AG04450 (cell line): Measurements from ENCODE around the gene TFF2. TPM values are rescaled to one million over a fixed set of nuclear protein-coding genes. Genes with fewer than 3 reads are reported as not detected.

Experiments used
- CTCF ChIA-PET: fragments of 300-600, 350-600 bp; formaldehyde crosslinking; extraction: SDS; loops from one replicate; lab custom pipeline; 2022; ENCODE audit warnings: antibody characterized with exemption, inconsistent platforms; lab: Charles Lee
- POLR2A ChIA-PET: fragments of 350-600 bp; formaldehyde crosslinking; extraction: SDS; loops from one replicate; lab custom pipeline; 2021; ENCODE audit warnings: antibody characterized with exemption, inconsistent platforms; lab: Yijun Ruan, JAX
- DNase-seq: peaks from one replicate; pipeline ENCODE4 v3.0.0-alpha.2; 2011; ENCODE audit warnings: low read depth, low spot score
- H3K27ac ChIP-seq: one replicate; pipeline ENCODE4 v1.5.1; 2012; ENCODE audit warnings: low read depth, low read length, control low read depth
- H3K27me3 ChIP-seq: one replicate; pipeline ENCODE4 v1.6.0; 2012; ENCODE audit warnings: low read length; ENCODE audit not compliant: control insufficient read depth, insufficient read depth
- H3K4me3 ChIP-seq: 2 replicates; pipeline ENCODE4 v1.5.1; 2011; ENCODE audit warnings: mild to moderate bottlenecking, low read depth, low read length, control low read depth
- H3K9me3 ChIP-seq: 2 replicates; pipeline ENCODE4 v1.5.1; 2012; ENCODE audit warnings: low read length; ENCODE audit not compliant: control insufficient read depth, insufficient read depth
- CTCF ChIP-seq: IDR thresholded peaks from 2 replicates; pipeline ENCODE4 v1.5.1; 2011; ENCODE audit warnings: low read depth, low read length, control low read depth, inconsistent platforms
- polyA plus RNA-seq: library from polyadenylated mRNA; depleted of rRNA; stranded (reverse); fragments of >200 nt; gene quantifications from 2 replicates; pipeline ENCODE4 v1.2.3, GENCODE V29; 2011; rRNA removed

Gene TFF2
- polyA plus RNA-seq, 1 experiment = not detected

DNA sequence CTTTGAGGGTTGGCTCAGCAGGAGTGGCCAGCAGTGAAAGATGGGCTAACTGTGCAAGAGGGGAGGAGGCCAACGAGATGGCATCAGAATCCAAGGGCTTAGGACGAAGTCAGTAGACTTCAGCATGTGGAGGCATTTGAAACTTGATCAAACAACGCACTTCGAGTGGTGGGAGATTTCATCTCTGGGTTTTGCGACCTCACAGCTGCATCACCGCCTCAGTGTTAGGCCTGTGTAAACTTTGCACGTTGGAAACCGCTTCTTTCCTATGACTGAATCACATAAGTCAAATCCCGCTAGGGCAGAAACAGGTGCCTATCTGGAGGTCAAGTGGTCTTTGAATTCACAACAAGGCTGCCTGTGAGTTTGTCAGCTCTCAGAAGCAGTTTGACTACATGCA lies 53.4 kb downstream of the TFF2 start:
- Histone ChIP-seq H3K27ac (no peak overlapping the region), H3K9me3 (peaks cover 16% of the 10 kb centered on the region), H3K4me3 (no peak overlapping the region), H3K27me3 (peaks cover 2% of the 10 kb centered on the region)
- CTCF ChIA-PET = no interaction called here
- no peak for TF ChIP-seq CTCF
- POLR2A ChIA-PET = no interaction called here
- no peak for DNase-seq

DNA sequence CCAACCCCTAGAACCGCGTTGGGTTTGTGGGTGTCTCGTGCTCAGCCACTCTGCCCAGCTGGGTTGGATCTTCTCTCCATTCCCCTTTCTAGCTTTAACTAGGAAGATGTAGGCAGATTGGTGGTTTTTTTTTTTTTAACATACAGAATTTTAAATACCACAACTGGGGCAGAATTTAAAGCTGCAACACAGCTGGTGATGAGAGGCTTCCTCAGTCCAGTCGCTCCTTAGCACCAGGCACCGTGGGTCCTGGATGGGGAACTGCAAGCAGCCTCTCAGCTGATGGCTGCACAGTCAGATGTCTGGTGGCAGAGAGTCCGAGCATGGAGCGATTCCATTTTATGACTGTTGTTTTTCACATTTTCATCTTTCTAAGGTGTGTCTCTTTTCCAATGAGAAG lies 54.3 kb downstream of the TFF2 start:
- ChIA-PET POLR2A (no interaction called here), CTCF (no interaction called here)
- Histone ChIP-seq H3K27me3 (peaks cover 2% of the 10 kb centered on the region), H3K27ac (no peak overlapping the region), H3K9me3 (peaks cover 23% of the 10 kb centered on the region), H3K4me3 (no peak overlapping the region)
- DNase-seq = no peak
- no peak for TF ChIP-seq CTCF

Other genes starting within 250 kb of the TFF2 start
- 0.67 and 0.71 TPM in 2 replicates for gene ABCG1, start 131.9 kb downstream of the TFF2 start, polyA plus RNA-seq
- not detected in 2 replicates for gene TFF3, start 35.6 kb downstream of the TFF2 start, polyA plus RNA-seq
- gene TFF1, start 15.5 kb upstream of the TFF2 start, polyA plus RNA-seq = not detected in 2 replicates
- gene TMPRSS3, start 45.1 kb upstream of the TFF2 start, polyA plus RNA-seq = not detected in 2 replicates
- not detected in 2 replicates for gene UBASH3A, start 52.9 kb upstream of the TFF2 start, polyA plus RNA-seq
- gene RSPH1, start 145.2 kb upstream of the TFF2 start, polyA plus RNA-seq = not detected in 2 replicates
- 0.02 and 0.05 TPM in 2 replicates for gene SLC37A1, start 162.9 kb upstream of the TFF2 start, polyA plus RNA-seq